GM19467 (cell line): ENCODE results near the gene LTO1.

Experiments
- ATAC-seq: cut with Tn5 transposase; IDR thresholded peaks from one replicate; pipeline ENCODE4 v1.9.1; 2021; ENCODE audit warnings: mild to moderate bottlenecking, moderate library complexity; ENCODE audit not compliant: unreplicated experiment

The LTO1 gene

GRCh38 chr11:69682221-69682620 is 7.1 kb upstream of the LTO1 start:
- ATAC-seq = no peak

- no peak for ATAC-seq
Measured at GRCh38 chr11:69680688-69681087, 5.5 kb upstream of the LTO1 start.

- no peak for ATAC-seq
Measured at GRCh38 chr11:69677749-69678148, 2.6 kb upstream of the LTO1 start.

GRCh38 chr11:69674267-69674885 is 777 bp downstream of the LTO1 start:
- ATAC-seq = no peak

GRCh38 chr11:69671734-69672465 is 3.3 kb downstream of the LTO1 start:
- no peak for ATAC-seq

GRCh38 chr11:69670158-69670845 is 4.9 kb downstream of the LTO1 start:
- ATAC-seq = no peak

- no peak for ATAC-seq
Measured at GRCh38 chr11:69669486-69669885, 5.7 kb downstream of the LTO1 start.

- no peak for ATAC-seq
Measured at GRCh38 chr11:69667619-69668604, 7.2 kb downstream of the LTO1 start.

GRCh38 chr11:69666752-69667536 is 8.2 kb downstream of the LTO1 start:
- ATAC-seq = no peak

GRCh38 chr11:69666261-69666660 is 8.9 kb downstream of the LTO1 start:
- no peak for ATAC-seq

- no peak for ATAC-seq
Measured at GRCh38 chr11:69665669-69666068, 9.5 kb downstream of the LTO1 start.

- ATAC-seq = no peak
Measured at GRCh38 chr11:69664901-69665300, 10.3 kb downstream of the LTO1 start.

GRCh38 chr11:69664103-69664775 is 10.9 kb downstream of the LTO1 start:
- no peak for ATAC-seq

GRCh38 chr11:69663326-69663725 is 11.8 kb downstream of the LTO1 start:
- no peak for ATAC-seq

GRCh38 chr11:69662806-69663205 is 12.3 kb downstream of the LTO1 start:
- no peak for ATAC-seq

- ATAC-seq = no peak
Measured at GRCh38 chr11:69662021-69662698, 13.0 kb downstream of the LTO1 start.

- no peak for ATAC-seq
Measured at GRCh38 chr11:69661413-69661715, 13.8 kb downstream of the LTO1 start.

- no peak for ATAC-seq
Measured at GRCh38 chr11:69660001-69660500, 15.1 kb downstream of the LTO1 start.

- no peak for ATAC-seq
Measured at GRCh38 chr11:69659591-69659990, 15.6 kb downstream of the LTO1 start.
